ENCODE data around the gene ZCCHC2. TPM values are rescaled to one million over a fixed set of nuclear protein-coding genes. Genes with fewer than 3 reads are reported as not detected.
A peak's percentile ranks its signal among the peaks of the same experiment; 100 is the strongest.

The ZCCHC2 gene
- total and polyA plus RNA-seq, 9 of the 15 experiments (the other 6 are each of a cell fraction or from before 2014, with no cell fraction given), result 1.0 to 9.2 (median 6.0) TPM

GRCh38 chr18:62484941-62485340, 37.9 kb upstream of the ZCCHC2 start:
- no peak for DNase-seq (ENCODE audit: extremely low read depth in 1 of 4, low spot score in 3 of 4)
- WGBS (ENCODE audit: insufficient coverage, low coverage, missing lambda C conversion rate), result 48% methylated on average over 8 of the region's 8 CpGs
- no peak overlapping the region for H3K4me3 ChIP-seq
- peak overlapping the region; percentile 44; the same call in 1 of the 2 replicates for H2AFZ ChIP-seq (ENCODE audit: low read depth, low read length)
- H3K9ac ChIP-seq (ENCODE audit: insufficient read depth in 1 of 2, low read depth in 2 of 2, low read length in 2 of 2), result no peak overlapping the region
- ChIA-PET CTCF (ENCODE audit: low intra/inter-chr PET ratio) (no interaction called here), POLR2A (no interaction called here)
- no peaks in the 10 kb centered on the region for H3K79me2 ChIP-seq (ENCODE audit: control insufficient read depth, insufficient read depth, low read length)
- H3K4me2 ChIP-seq (ENCODE audit: insufficient read depth, low read length), result peak overlapping the region; percentile 11; the same call in 1 of the 2 replicates
- no peaks in the 10 kb centered on the region for H4K20me1 ChIP-seq (replicated peaks; ENCODE audit: control insufficient read depth, insufficient read depth, low read length)
- no peak overlapping the region for H3K27ac ChIP-seq (ENCODE audit: extremely low read depth, low read depth, low read length)
- intact Hi-C loops (cut with micrococcal nuclease), result no loop called here
- no peaks in the 10 kb centered on the region for H3K27me3 ChIP-seq (ENCODE audit: control insufficient read depth in 2 of 2, insufficient read depth in 2 of 2, low read length in 2 of 2)
- no peaks in the 10 kb centered on the region for H3K36me3 ChIP-seq (ENCODE audit: control insufficient read depth, insufficient read depth, low read length)
- H3K9me1 ChIP-seq (ENCODE audit: control insufficient read depth, insufficient read depth, low read length), result no peaks in the 10 kb centered on the region
- H3K4me1 ChIP-seq (replicated peaks in 1 of 2; ENCODE audit: control insufficient read depth in 2 of 2, insufficient read depth in 2 of 2, low read length in 2 of 2), result peaks cover 0 to 17% of the 10 kb centered on the region in 2 experiments; a peak in 2 of 5 replicates
- FAIRE-seq, result no peak
- TF ChIP-seq ZNF444 (CRISPR knock-in tag; IDR thresholded peaks at IDR 0.05) (no peak), SP2 (IDR thresholded peaks at IDR 0.05; ENCODE audit: extremely low read depth, low read depth, low read length, poor library complexity, severe bottlenecking) (no peak), RUNX1 (IDR thresholded peaks at IDR 0.05; ENCODE audit: low read depth) (no peak), EGR1 (conservative IDR thresholded peaks at IDR 0.05) (no peak), ESRRB (CRISPR knock-in tag; IDR thresholded peaks at IDR 0.05; ENCODE audit: borderline replicate concordance) (no peak), RBM17 (IDR thresholded peaks at IDR 0.05; ENCODE audit: borderline replicate concordance, low read depth, low read length) (no peak), ZNF561 (CRISPR knock-in tag; conservative IDR thresholded peaks at IDR 0.05) (no peak), PYGO2 (tag; IDR thresholded peaks at IDR 0.05) (no peak), ATF6 (CRISPR knock-in tag; IDR thresholded peaks at IDR 0.05) (no peak), ZNF592 (IDR thresholded peaks at IDR 0.05) (no peak)
- TF ChIP-seq, protein P1, sequence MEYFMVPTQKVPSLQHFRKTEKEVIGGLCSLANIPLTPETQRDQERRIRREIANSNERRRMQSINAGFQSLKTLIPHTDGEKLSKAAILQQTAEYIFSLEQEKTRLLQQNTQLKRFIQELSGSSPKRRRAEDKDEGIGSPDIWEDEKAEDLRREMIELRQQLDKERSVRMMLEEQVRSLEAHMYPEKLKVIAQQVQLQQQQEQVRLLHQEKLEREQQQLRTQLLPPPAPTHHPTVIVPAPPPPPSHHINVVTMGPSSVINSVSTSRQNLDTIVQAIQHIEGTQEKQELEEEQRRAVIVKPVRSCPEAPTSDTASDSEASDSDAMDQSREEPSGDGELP (CRISPR knock-in tag; IDR thresholded peaks at IDR 0.05; ENCODE audit: borderline replicate concordance), result no peak
- TF ChIP-seq, protein P2, sequence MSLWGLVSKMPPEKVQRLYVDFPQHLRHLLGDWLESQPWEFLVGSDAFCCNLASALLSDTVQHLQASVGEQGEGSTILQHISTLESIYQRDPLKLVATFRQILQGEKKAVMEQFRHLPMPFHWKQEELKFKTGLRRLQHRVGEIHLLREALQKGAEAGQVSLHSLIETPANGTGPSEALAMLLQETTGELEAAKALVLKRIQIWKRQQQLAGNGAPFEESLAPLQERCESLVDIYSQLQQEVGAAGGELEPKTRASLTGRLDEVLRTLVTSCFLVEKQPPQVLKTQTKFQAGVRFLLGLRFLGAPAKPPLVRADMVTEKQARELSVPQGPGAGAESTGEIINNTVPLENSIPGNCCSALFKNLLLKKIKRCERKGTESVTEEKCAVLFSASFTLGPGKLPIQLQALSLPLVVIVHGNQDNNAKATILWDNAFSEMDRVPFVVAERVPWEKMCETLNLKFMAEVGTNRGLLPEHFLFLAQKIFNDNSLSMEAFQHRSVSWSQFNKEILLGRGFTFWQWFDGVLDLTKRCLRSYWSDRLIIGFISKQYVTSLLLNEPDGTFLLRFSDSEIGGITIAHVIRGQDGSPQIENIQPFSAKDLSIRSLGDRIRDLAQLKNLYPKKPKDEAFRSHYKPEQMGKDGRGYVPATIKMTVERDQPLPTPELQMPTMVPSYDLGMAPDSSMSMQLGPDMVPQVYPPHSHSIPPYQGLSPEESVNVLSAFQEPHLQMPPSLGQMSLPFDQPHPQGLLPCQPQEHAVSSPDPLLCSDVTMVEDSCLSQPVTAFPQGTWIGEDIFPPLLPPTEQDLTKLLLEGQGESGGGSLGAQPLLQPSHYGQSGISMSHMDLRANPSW (CRISPR knock-in tag; IDR thresholded peaks at IDR 0.05), result no peak
- no peak for ATAC-seq
- H3K9me3 ChIP-seq (replicated peaks; ENCODE audit: control insufficient read depth, insufficient read depth, low read depth, low read length), result peaks cover 3% of the 10 kb centered on the region; the same call in 1 of the 2 replicates
- in situ Hi-C loops (cut with MboI), result no loop called here
- no TSS peak for BruUV-seq (replicated peaks)

Measured in K562 (cell line).